IPS-NIHi7 (cell line): ENCODE measurements around the gene HOXB3.

Source experiments
- DNase-seq: peaks from one replicate; pipeline ENCODE4 v3.0.0; 2012; ENCODE audit warnings: mixed read lengths; ENCODE audit errors: extremely low spot score

The HOXB3 gene

GRCh38 chr17:48586355-48587258 lies 3.4 kb downstream of the HOXB3 start:
- DNase-seq: no peak

DNA sequence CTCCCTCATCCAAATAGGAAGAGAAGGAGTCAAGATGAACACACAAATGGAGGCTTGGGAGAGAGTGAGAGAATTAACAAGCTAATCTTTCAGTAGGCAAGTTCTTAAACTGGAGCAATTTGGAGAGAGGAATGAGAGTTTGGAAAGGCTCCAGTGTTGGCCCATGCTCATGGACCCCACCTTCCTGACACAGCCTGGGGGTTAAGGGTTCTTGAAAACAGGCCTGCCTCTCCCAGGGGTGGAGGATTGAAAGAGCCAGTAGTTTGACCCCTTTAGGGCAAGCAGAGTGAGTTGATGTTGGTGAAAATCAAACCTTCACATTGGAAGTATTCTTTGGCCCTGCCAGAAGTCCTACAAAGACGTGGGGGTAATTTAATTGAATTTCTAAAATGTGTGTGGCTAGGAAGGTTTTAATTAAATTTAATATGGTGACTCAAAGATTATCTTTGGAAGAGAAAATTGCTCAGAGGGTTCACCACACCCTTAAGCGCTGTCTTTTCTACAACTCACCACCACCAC lies 5.8 kb downstream of the HOXB3 start:
- DNase-seq: no peak

- no peak for DNase-seq
Measured at GRCh38 chr17:48583708-48584222, 6.3 kb downstream of the HOXB3 start.

DNA sequence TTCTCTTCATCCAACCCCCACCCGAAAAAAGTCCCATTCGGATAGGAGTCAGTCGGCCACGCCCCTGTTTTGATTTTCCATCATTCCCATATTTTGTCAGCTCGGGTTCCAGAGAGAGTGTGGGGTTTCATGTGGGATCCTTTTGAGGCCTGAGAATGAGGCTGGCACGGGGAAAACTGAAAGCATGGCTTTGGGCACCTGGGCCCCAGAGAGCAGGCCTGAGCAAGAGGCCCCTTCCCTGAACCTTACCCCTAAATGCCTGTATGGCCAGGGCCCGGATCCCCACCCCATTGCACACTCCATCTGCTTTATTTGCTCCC lies 7.3 kb downstream of the HOXB3 start:
- no peak for DNase-seq

DNA sequence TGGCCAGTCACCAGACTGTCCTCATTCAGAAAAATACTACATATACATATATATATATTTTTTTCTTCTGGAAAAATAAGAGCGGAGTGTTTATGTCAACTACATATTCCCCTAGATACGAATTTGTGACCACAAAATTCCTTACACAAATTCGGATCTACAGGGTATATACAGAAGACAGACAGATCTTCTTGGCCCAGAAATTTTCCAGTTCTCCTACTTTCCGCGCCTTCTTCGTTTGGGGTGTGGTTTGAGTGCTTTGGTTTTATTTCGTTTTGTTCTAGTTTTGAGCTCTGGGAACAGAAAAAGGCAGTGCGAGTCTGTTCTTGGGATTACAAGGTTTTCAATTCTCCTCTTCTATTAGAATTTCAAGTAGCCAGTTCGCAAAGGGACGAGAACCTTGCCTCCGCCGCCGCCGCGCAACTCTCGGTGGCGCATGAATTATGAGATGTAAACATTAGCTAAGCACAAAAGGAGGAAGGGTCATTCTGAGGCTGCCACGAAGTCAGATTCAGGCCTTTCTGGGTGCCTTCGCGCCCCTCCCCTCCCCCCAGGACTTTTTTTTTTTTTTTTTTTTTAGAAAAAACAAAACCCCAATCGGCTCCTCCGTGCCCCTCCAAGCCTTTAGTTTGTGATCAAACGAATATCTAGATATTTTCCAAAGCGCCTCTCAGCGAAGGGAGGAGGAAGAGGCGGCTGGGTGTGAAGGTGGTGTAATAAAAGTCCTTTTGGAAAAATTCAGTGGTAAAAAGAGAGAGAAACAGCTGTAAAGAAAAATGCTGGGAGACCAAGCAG lies 10.1 kb downstream of the HOXB3 start:
- no peak for DNase-seq

GRCh38 chr17:48579471-48579759 lies 10.6 kb downstream of the HOXB3 start:
- DNase-seq: no peak

DNA sequence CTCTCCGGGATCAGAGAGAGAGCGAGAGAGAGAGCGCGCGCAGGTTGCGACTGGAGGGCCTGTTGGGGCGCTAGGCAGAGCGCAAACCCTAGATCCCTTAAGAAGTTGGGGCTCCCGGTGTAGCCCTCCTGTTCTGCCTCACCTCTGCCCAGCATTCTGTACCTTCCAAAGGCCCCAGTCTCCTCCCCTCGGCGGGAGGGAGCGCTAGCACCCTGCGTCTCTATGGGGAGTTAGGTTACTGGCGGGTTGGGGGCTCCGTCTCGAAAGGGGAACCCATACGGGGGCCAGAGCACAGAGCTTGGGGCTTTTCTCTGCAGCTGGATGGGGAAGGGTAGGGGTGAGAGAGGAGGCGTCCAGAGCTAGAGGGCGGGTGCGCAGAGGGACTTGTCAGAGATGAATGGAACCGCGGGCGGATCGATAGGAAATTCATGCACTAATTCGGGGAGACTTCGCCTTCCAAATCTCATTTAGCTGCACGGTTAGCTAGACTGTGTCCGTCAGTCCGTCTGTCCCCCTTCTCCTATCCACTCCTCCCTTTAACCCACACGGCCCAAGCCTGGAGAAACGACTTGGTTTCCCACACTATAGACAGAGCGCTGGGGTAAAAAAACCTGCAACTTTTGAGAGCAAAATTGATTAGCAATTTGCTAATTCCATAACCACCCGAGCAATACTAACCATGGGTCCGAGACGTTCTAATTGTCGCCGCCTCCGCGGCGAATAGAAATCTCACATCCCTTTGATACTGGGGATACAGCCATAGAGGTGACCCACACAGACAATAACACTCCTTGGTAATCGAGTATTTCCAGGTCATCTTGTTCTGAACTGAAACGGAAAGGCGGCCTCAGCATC lies 11.2 kb downstream of the HOXB3 start:
- no peak for DNase-seq

- DNase-seq: peak; percentile 66
Measured at GRCh38 chr17:48577946-48578615, 12.0 kb downstream of the HOXB3 start, which contains the start of gene HOXB4. HOXB4 (minus strand) TSS chr17:48578350; CDS start chr17:48578319, 31 bp downstream.

DNA sequence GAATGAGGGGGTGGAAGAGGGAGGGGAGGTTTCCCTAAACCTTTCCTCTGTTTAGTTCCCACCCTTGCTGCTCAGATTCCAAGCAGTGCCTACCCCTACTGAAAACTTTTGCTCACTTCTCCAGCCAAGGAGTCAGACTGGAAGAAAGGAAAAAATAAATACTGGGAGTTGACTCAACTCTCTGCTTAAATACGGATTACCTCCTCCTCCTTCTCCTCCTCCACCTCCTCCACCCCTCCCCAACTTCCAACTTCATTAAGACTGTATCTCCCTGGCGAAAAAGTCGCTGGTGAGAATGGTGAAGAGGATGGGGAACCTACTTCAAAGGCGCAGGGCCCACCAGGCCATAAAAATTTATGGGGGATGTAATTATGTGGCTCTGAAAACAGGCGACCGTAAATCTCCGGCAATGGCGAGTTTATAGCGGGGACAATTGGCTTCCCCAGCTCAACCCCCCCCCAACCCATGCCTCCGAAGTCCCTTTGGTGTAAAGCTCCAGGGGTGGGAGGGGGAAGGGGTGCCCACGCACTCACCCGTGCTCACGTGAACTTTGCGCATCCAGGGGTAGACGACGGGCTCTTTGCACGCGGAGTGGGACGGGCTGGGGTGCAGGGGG lies 12.6 kb downstream of the HOXB3 start:
- DNase-seq: no peak

- DNase-seq: no peak
Measured at GRCh38 chr17:48576479-48577309, 13.3 kb downstream of the HOXB3 start.

DNA sequence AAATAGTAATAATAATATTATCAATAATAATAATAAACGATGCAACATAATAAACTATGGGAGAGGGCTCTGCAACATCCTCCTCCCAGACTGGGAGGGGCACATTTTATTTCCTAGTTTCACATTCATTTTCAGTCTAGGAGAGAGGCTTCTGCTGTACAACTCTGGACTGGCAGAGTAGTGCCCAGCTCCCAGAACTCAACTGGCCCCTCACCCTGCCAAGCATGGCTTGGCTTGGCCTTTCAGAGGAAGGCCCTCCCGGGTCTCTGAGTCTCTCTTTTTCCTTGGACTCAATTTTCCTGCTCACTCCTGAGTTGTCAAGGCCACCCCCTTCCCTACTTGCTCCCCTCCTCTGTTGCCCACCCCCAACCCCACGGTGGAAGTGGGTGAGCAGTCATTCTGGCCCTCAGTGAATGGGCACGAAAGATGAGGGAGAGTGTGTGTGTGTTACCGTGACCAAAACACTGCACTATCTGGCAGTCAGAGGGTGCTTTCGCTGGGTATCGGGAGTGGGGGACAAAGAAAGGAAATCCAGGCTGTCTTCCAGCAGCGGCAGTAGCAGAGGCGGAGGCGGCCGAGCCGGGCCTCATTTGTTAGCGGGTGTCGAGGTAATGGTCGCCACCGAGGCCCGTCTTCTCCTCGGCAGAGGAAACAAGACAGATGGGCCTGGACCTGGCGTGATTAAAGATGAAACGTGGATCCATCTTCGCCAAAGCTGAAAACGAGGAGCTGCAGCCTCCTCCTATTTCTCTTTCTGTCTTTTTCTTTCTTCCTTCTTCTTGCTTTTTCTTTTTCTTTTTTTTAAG lies 14.2 kb downstream of the HOXB3 start:
- no peak for DNase-seq

GRCh38 chr17:48575066-48575582 lies 14.9 kb downstream of the HOXB3 start:
- no peak for DNase-seq

- DNase-seq: no peak
Measured at GRCh38 chr17:48574505-48575065, 15.5 kb downstream of the HOXB3 start.

DNA sequence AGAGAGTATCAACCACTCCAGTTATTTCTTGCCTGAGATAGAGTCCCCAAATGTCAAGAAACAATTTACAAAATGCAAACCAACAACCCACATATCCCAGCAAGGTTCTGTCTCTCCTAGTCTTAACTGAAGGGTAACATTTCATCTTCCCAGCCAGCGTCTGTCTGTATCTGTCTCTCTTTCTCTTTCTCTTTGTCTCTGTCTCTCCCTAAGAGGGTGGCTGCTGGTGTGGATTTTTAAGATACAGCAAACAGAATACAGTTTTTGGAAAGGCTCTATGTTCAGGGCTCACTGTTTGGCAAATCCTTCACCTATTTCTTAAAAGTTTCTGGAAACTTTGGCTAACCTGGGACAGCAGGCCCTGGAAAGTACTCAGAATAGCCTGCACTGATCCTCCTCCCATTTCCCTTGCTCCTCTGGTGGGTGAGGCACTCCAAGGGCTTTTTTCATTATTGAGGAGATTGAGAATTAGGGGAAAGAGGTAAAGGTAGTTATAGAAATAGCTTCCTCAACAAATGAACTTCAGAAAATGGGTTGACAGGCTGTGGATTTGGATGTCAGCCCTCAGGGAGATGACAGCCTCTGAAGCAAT lies 18.1 kb downstream of the HOXB3 start:
- DNase-seq: no peak

DNA sequence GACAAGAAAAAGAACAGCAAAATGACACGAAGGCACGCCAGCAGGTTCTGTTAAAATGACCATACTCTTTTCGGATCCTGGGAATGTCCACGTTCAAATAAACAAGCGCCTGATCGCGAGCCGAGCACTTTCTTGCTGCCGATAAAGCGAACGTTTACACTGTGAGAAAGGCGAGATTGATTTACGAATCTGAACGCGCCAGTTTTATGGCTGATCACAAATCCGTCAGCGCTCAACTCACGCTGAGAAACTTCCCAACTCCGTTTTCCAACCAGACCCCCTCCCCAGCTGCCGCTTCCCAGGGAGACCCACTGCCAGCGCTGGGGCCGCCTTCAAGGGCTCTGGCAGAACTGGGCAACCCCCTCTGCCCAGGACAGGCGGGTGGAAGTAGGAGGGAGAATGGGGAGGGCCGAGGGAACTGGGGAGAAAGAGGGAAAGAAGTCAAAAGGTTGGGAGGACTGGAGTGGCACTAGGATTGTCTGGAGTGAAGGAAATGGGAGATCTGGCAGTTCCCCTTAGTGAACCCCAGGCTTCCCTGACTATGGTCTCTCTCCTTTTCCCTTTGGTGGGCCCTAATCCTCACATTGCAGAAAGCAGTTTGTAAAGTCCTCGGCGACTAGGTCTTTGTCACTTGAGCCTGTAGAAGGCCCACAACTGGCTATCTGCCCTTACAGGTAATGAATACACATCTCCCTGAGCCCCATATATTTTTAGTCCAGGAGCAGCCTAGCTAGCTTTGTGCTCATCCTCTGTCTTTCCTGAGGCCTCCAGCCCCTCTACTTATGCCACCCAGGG lies 18.8 kb downstream of the HOXB3 start:
- DNase-seq: no peak

DNA sequence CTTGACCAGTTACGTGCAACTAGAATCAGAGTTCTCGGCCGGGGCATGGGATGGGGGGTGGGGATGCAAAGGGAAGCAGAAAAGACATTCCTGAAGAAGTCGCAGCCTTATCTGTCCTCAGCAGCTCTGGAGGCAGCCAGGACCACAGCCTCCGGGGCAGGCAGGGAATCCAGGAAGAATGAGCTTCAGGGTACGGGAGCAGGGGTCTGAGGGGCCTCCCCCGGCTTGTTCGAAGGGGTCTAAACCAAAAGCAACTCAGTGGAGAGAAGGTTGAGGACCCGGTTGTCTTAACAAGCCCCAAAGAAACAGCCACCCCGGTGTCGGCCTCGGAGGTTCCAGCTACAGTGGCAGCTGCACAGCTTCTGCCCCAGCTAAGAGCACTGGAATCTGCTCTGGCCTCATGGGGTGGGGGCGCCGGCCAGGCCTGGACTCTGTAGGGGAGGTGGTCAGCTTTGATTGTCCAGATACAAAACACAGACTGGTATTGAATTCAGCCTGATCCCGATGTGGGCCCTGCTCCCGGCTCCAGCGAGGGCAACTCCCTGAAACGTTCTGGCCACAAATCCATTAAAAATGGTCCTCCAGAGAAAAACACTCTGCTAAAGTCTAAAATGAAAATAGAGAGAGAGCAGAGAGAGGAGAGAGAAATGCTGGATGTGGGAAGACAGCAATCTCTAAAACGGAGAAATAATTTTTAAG lies 19.6 kb downstream of the HOXB3 start:
- no peak for DNase-seq
